Lung (tissue), 16 donors: ENCODE results near the gene UGT2A1. TPM values are rescaled to one million over a fixed set of nuclear protein-coding genes. Genes with fewer than 3 reads are reported as not detected.

Source experiments
- ATAC-seq: fragments of 200-7000 bp; cut with Tn5 transposase; one replicate; pipeline ENCODE4 v1.9.1; 2020; ENCODE audit warnings: moderate number of reproducible peaks; ENCODE audit not compliant: insufficient read depth, low FRiP score
- DNase-seq, 3 donors: peaks; one replicate each; pipeline ENCODE4 v3.0.0-alpha.2; 2013 to 2017
- H3K27ac ChIP-seq, 2 donors: one replicate each; pipeline ENCODE4 v1.5.1; 2013; ENCODE audit warnings: mild to moderate bottlenecking in 2 of 2, moderate library complexity in 2 of 2, control low read depth in 1 of 2, inconsistent platforms in 1 of 2, low read depth in 1 of 2, low read length in 1 of 2
- H3K27me3 ChIP-seq, 3 donors: one replicate each; pipeline ENCODE4 v1.5.1; 2013; ENCODE audit warnings: low read length in 2 of 3; ENCODE audit not compliant: control insufficient read depth in 3 of 3, insufficient read depth in 3 of 3
- H3K36me3 ChIP-seq, 4 donors: one replicate each; pipeline ENCODE4 v1.5.1; 2013; ENCODE audit warnings: low read length in 4 of 4, mild to moderate bottlenecking in 1 of 4, moderate library complexity in 1 of 4; ENCODE audit not compliant: control insufficient read depth in 4 of 4, insufficient read depth in 4 of 4
- H3K4me1 ChIP-seq, 5 donors: one replicate each; pipeline ENCODE4 v1.5.1; 2013; ENCODE audit warnings: low read length in 5 of 5, mild to moderate bottlenecking in 2 of 5, moderate library complexity in 1 of 5; ENCODE audit not compliant: control insufficient read depth in 5 of 5, insufficient read depth in 5 of 5
- H3K4me3 ChIP-seq: one replicate; pipeline ENCODE4 v1.5.1; 2013; ENCODE audit warnings: mild to moderate bottlenecking, control low read depth, moderate library complexity
- H3K9ac ChIP-seq, 2 donors: one replicate each; pipeline ENCODE4 v1.5.1; 2013; ENCODE audit warnings: low read length in 2 of 2, control low read depth in 1 of 2; ENCODE audit not compliant: insufficient read depth in 1 of 2
- H3K9me3 ChIP-seq, 4 donors: one replicate each; pipeline ENCODE4 v1.5.1; 2013; ENCODE audit warnings: low read length in 3 of 4, mild to moderate bottlenecking in 1 of 4, moderate library complexity in 1 of 4; ENCODE audit not compliant: control insufficient read depth in 4 of 4, insufficient read depth in 3 of 4
- CTCF ChIP-seq: IDR thresholded peaks from 2 replicates; pipeline ENCODE4 v1.5.1; 2012; ENCODE audit warnings: mild to moderate bottlenecking; ENCODE audit errors: control extremely low read depth, extremely low read depth
- WGBS, 2 donors: extraction: QIAGEN DNeasy Blood & Tissue Kit; methylation state at CpG; one replicate each; pipeline ENCODE4 v1.1.7; 2013; 5-methylcytosine and 5-hydroxymethylcytosine counted together
- long read RNA-seq, 5 donors: transcript quantifications; one replicate each; lab custom pipeline, GENCODE V29; 2026
- polyA plus RNA-seq, 2 donors: library from polyadenylated mRNA; stranded (reverse); fragments of 200-250 nt; gene quantifications; one replicate each; pipeline ENCODE4 v1.2.1, GENCODE V29; 2013
- total RNA-seq, 2 donors: library from RNA; depleted of rRNA in 1 of 2; stranded (reverse); fragments of >200 nt in 1 of 2; gene quantifications; one replicate each; pipeline ENCODE4 v1.2.1, GENCODE V29; 2014 to 2021
- donor health status: control.
- donor health status: control.
- donor health status: Bipolar disorder and iron deficiency.
- donor health status: healthy.
- donor health status: DM: yes; HTN: yes; CAD: no.

The UGT2A1 gene
- total RNA-seq, result not detected
- under 1 TPM in 1 of 2 donors, not detected in 1; 0.13 TPM for polyA plus RNA-seq
- long read RNA-seq, donor 1, result 0 reads
- long read RNA-seq, donor 2, result 0 reads
- long read RNA-seq, donor 3, result 0 reads
- long read RNA-seq, donor 4, result 0 reads
- long read RNA-seq, donor 5, result 0 reads

- Histone ChIP-seq H3K27me3 (no peaks in the 10 kb centered on the region), H3K4me1 (no peaks in the 10 kb centered on the region), H3K9me3 (peaks cover 0 to 2% (median 0%) of the 10 kb centered on the region in 4 donors), H3K9ac (no peak within 1 kb of the TSS), H3K4me3 (no peak within 1 kb of the TSS), H3K27ac (no peak within 1 kb of the TSS), H3K36me3 (no peaks in the 10 kb centered on the region)
- DNase-seq (no peak), ATAC-seq (no peak)
- 88 to 91% methylated on average over 1 of the region's 1 CpG for WGBS, 2 donors
- no peak for TF ChIP-seq CTCF
Observed at GRCh38 chr4:69653147-69653546, at the start of gene UGT2A1. UGT2A1 (minus strand) TSS chr4:69653247; CDS start chr4:69647644, 5,603 bp downstream.

- Histone ChIP-seq H3K4me1 (no peaks in the 10 kb centered on the region), H3K36me3 (no peaks in the 10 kb centered on the region), H3K4me3 (no peak overlapping the region), H3K27ac (no peak overlapping the region), H3K27me3 (no peaks in the 10 kb centered on the region), H3K9ac (no peak overlapping the region), H3K9me3 (peaks cover 0 to 4% (median 2%) of the 10 kb centered on the region in 4 donors)
- no peak for DNase-seq
- ATAC-seq, result no peak
- 90 to 93% methylated on average over 3 of the region's 3 CpGs for WGBS, 2 donors
- TF ChIP-seq CTCF, result no peak
Observed at GRCh38 chr4:69702201-69702600, 49.2 kb upstream of the UGT2A1 start.

- H3K9ac ChIP-seq, result no peak overlapping the region
- no peak for ATAC-seq
- H3K27ac ChIP-seq, result no peak overlapping the region
- H3K4me1 ChIP-seq, result no peaks in the 10 kb centered on the region
- H3K27me3 ChIP-seq, result no peaks in the 10 kb centered on the region
- no peak for DNase-seq
- WGBS, 2 donors, result 93% methylated on average over 4 of the region's 4 CpGs
- TF ChIP-seq CTCF, result no peak
- H3K4me3 ChIP-seq, result no peak overlapping the region
- H3K36me3 ChIP-seq, result no peaks in the 10 kb centered on the region
- peaks cover 0 to 4% (median 2%) of the 10 kb centered on the region in 4 donors for H3K9me3 ChIP-seq
Observed at GRCh38 chr4:69701696-69702095, 48.6 kb upstream of the UGT2A1 start.
